Measurements from ENCODE around the gene SFMBT2.

Gene SFMBT2

DNA sequence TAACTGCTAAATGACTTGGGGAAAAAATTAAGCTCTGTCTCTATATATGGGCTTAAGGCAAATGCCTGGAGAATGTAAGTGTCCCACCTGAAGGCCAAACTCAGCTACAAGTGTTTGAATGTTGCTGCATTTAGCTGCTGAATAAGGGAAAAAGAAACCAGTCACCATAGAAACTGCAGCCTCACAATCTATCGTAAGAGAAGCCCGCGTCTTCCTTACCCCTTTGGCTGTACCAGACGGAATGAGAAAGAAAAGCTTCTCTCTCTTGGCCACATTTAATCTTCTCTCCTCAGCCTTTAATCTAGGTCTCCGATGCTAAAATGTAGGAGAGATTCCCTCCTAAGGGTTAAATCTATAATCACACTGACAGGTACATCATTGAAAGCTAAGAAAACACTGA is 147.2 kb downstream of the SFMBT2 start:
- no peak overlapping the region for H3K27ac ChIP-seq (ENCODE audit: low read depth, low read length)
- H3K4me3 ChIP-seq (ENCODE audit: low read depth, low read length): no peak overlapping the region
- H3K36me3 ChIP-seq (ENCODE audit: control insufficient read depth, insufficient read depth, low read length): no peaks in the 10 kb centered on the region
- H3K9ac ChIP-seq (ENCODE audit: low read depth, low read length): no peak overlapping the region
- H3K4me1 ChIP-seq (ENCODE audit: control insufficient read depth, insufficient read depth, low read length): no peaks in the 10 kb centered on the region
- no peaks in the 10 kb centered on the region for H3K27me3 ChIP-seq (ENCODE audit: control insufficient read depth, insufficient read depth, low read length)
- no peaks in the 10 kb centered on the region for H3K9me3 ChIP-seq (ENCODE audit: control insufficient read depth, insufficient read depth, low read length)

DNA sequence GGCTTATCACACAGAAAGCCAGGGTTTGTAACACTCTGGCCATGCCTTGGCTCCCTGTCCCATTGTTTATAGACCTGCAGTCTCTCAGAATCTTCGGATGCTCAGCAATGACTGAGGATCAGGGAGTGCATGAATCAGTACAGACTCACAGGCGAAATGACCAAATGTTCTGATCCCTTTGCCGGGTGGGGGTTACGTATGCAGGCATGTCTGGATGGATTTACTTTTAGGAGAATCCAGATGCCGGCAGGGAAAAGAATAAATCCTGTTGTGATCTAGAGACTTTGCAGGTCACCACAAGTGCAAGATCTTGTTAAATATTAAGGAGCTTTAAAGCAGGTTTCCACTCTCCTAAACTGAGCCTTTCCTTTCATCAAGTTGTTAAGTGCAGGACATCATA is 149.5 kb downstream of the SFMBT2 start:
- Histone ChIP-seq H3K4me3 (ENCODE audit: low read depth, low read length) (no peak overlapping the region), H3K9me3 (ENCODE audit: control insufficient read depth, insufficient read depth, low read length) (no peaks in the 10 kb centered on the region), H3K4me1 (ENCODE audit: control insufficient read depth, insufficient read depth, low read length) (no peaks in the 10 kb centered on the region), H3K9ac (ENCODE audit: low read depth, low read length) (no peak overlapping the region), H3K27me3 (ENCODE audit: control insufficient read depth, insufficient read depth, low read length) (no peaks in the 10 kb centered on the region), H3K27ac (ENCODE audit: low read depth, low read length) (no peak overlapping the region), H3K36me3 (ENCODE audit: control insufficient read depth, insufficient read depth, low read length) (no peaks in the 10 kb centered on the region)

DNA sequence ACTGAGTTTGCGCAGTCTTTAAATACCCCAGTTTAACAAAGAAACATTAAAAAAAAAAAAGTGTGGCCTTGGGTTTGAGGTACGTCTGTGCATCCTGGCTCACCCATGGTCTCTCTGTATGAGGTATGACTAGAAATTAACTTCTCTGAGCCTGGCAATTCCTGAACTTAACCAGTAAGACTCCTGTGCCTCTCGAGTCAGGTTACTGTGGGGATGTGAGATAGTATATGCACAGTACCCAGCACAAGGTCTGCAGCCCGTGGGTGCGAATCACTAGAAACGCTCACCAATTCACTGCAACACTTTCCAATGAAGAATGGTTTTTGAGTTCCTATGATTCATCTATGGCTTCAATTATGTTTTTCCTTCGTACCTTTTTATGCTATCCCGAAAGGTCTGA is 149.9 kb downstream of the SFMBT2 start:
- no peaks in the 10 kb centered on the region for H3K4me1 ChIP-seq (ENCODE audit: control insufficient read depth, insufficient read depth, low read length)
- H3K27me3 ChIP-seq (ENCODE audit: control insufficient read depth, insufficient read depth, low read length): no peaks in the 10 kb centered on the region
- H3K36me3 ChIP-seq (ENCODE audit: control insufficient read depth, insufficient read depth, low read length): no peaks in the 10 kb centered on the region
- H3K9me3 ChIP-seq (ENCODE audit: control insufficient read depth, insufficient read depth, low read length): no peaks in the 10 kb centered on the region
- no peak overlapping the region for H3K9ac ChIP-seq (ENCODE audit: low read depth, low read length)
- no peak overlapping the region for H3K4me3 ChIP-seq (ENCODE audit: low read depth, low read length)
- no peak overlapping the region for H3K27ac ChIP-seq (ENCODE audit: low read depth, low read length)

- H3K4me3 ChIP-seq (ENCODE audit: low read depth, low read length): no peak overlapping the region
- H3K36me3 ChIP-seq (ENCODE audit: control insufficient read depth, insufficient read depth, low read length): no peaks in the 10 kb centered on the region
- no peaks in the 10 kb centered on the region for H3K27me3 ChIP-seq (ENCODE audit: control insufficient read depth, insufficient read depth, low read length)
- H3K4me1 ChIP-seq (ENCODE audit: control insufficient read depth, insufficient read depth, low read length): no peaks in the 10 kb centered on the region
- no peak overlapping the region for H3K27ac ChIP-seq (ENCODE audit: low read depth, low read length)
- no peak overlapping the region for H3K9ac ChIP-seq (ENCODE audit: low read depth, low read length)
- H3K9me3 ChIP-seq (ENCODE audit: control insufficient read depth, insufficient read depth, low read length): no peaks in the 10 kb centered on the region
Observed at GRCh38 chr10:7260412-7260900, 150.4 kb downstream of the SFMBT2 start.

DNA sequence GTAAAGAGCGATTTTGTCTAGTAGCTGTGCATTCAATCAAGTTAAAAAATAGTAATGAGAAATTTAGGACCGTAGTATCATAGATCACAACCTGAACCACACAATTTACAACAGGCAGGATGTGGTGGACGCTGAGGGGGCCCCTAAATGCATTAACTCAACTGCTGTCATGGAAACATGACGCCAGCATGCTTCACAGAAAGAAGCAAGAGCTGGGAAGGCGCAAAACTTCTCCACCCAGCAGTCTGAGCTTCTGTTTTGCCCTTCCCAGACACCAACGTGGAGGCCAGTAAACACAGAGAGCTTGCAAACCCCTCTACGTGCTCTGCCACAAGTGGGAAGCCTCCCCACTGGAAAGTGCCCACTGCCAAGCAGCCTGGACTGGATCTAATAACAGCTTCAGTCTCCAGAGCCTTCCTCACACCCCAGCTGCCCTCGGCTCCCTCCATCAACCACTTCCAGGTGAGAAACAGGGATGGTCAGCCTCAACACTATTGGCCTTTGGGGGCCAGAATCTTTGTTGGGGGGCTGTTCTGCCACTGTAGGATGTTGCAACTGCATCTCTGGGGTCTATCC is 151.8 kb downstream of the SFMBT2 start:
- Histone ChIP-seq H3K9ac (ENCODE audit: low read depth, low read length) (no peak overlapping the region), H3K9me3 (ENCODE audit: control insufficient read depth, insufficient read depth, low read length) (no peaks in the 10 kb centered on the region), H3K4me1 (ENCODE audit: control insufficient read depth, insufficient read depth, low read length) (no peaks in the 10 kb centered on the region), H3K36me3 (ENCODE audit: control insufficient read depth, insufficient read depth, low read length) (no peaks in the 10 kb centered on the region), H3K27ac (ENCODE audit: low read depth, low read length) (no peak overlapping the region), H3K4me3 (ENCODE audit: low read depth, low read length) (no peak overlapping the region), H3K27me3 (ENCODE audit: control insufficient read depth, insufficient read depth, low read length) (no peaks in the 10 kb centered on the region)

GRCh38 chr10:7255517-7255916 is 155.3 kb downstream of the SFMBT2 start:
- no peak overlapping the region for H3K27ac ChIP-seq (ENCODE audit: low read depth, low read length)
- no peak overlapping the region for H3K4me3 ChIP-seq (ENCODE audit: low read depth, low read length)
- H3K9ac ChIP-seq (ENCODE audit: low read depth, low read length): no peak overlapping the region
- H3K9me3 ChIP-seq (ENCODE audit: control insufficient read depth, insufficient read depth, low read length): no peaks in the 10 kb centered on the region
- H3K4me1 ChIP-seq (ENCODE audit: control insufficient read depth, insufficient read depth, low read length): no peaks in the 10 kb centered on the region
- no peaks in the 10 kb centered on the region for H3K27me3 ChIP-seq (ENCODE audit: control insufficient read depth, insufficient read depth, low read length)
- no peaks in the 10 kb centered on the region for H3K36me3 ChIP-seq (ENCODE audit: control insufficient read depth, insufficient read depth, low read length)

DNA sequence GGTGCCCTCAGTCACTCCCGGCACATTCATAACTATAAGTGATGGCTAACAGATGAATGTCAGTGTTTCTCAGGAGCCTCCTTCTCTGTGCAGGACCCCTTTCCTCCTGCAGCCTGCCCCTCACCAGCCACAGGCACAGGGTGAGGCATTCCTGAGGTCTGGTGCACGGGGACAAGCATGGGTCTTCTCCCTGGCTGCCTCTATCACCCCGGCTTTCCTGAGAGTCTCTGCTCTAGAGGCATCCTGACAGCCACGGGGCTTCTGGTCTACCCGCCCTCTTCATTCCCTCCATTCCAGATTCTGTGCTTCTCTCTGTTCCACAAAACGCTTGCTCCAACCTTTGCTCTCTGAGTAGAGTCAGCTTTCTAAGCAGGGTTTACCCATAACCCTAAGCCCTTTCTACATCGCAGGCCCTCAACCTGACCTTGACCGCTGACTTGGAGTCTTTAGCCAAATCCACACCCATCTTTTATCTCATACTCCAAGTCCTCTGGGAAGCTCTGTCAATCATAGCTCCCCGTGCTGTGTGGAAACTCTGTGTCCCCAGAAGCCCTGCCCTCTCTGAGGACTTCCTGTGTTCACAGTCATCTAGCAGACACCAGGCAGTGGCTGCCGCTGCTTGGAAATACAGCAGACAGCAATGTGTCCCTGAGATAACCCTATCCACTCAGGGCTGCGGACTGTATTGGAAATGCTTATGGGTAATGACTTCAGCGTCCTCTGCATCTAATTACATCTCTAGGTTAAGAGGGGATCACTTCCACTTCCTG is 159.0 kb downstream of the SFMBT2 start:
- no peaks in the 10 kb centered on the region for H3K36me3 ChIP-seq (ENCODE audit: control insufficient read depth, insufficient read depth, low read length)
- no peaks in the 10 kb centered on the region for H3K27me3 ChIP-seq (ENCODE audit: control insufficient read depth, insufficient read depth, low read length)
- H3K27ac ChIP-seq (ENCODE audit: low read depth, low read length): no peak overlapping the region
- no peaks in the 10 kb centered on the region for H3K4me1 ChIP-seq (ENCODE audit: control insufficient read depth, insufficient read depth, low read length)
- no peak overlapping the region for H3K9ac ChIP-seq (ENCODE audit: low read depth, low read length)
- H3K4me3 ChIP-seq (ENCODE audit: low read depth, low read length): no peak overlapping the region
- no peaks in the 10 kb centered on the region for H3K9me3 ChIP-seq (ENCODE audit: control insufficient read depth, insufficient read depth, low read length)

- no peaks in the 10 kb centered on the region for H3K27me3 ChIP-seq (ENCODE audit: control insufficient read depth, insufficient read depth, low read length)
- no peak overlapping the region for H3K27ac ChIP-seq (ENCODE audit: low read depth, low read length)
- H3K4me3 ChIP-seq (ENCODE audit: low read depth, low read length): no peak overlapping the region
- H3K9ac ChIP-seq (ENCODE audit: low read depth, low read length): no peak overlapping the region
- no peaks in the 10 kb centered on the region for H3K9me3 ChIP-seq (ENCODE audit: control insufficient read depth, insufficient read depth, low read length)
- no peaks in the 10 kb centered on the region for H3K4me1 ChIP-seq (ENCODE audit: control insufficient read depth, insufficient read depth, low read length)
- no peaks in the 10 kb centered on the region for H3K36me3 ChIP-seq (ENCODE audit: control insufficient read depth, insufficient read depth, low read length)
Observed at GRCh38 chr10:7250236-7250635, 160.6 kb downstream of the SFMBT2 start.

DNA sequence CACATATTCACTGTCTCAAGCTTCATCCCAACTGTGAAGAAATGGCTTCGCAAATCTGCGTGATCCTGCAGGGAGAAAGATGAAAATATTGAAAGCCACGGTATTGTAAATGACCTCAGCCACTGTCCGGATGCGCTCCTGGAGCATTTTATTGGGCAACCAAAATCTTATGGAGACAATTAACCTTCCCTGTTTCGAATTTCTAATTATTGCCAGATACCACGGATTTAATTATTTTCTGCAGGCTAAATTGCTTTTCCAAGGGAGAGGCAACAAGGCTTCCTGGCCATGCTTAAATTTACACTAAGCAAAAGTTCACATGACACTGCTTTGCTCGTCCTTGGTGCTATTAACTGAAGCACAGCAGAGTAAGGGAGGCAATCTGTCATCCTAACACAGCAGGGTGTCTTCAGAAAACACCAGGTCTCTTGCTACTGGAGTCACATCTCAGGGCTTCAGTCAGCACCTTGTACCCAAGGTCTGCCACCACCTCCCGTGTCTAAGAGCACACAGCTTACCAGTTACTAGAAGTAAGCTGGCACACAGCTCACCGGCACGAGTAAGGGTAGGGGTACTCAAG is 162.2 kb downstream of the SFMBT2 start:
- Histone ChIP-seq H3K4me3 (ENCODE audit: low read depth, low read length) (no peak overlapping the region), H3K9ac (ENCODE audit: low read depth, low read length) (no peak overlapping the region), H3K9me3 (ENCODE audit: control insufficient read depth, insufficient read depth, low read length) (no peaks in the 10 kb centered on the region), H3K4me1 (ENCODE audit: control insufficient read depth, insufficient read depth, low read length) (no peaks in the 10 kb centered on the region), H3K36me3 (ENCODE audit: control insufficient read depth, insufficient read depth, low read length) (no peaks in the 10 kb centered on the region), H3K27ac (ENCODE audit: low read depth, low read length) (no peak overlapping the region), H3K27me3 (ENCODE audit: control insufficient read depth, insufficient read depth, low read length) (no peaks in the 10 kb centered on the region)

- H3K36me3 ChIP-seq (ENCODE audit: control insufficient read depth, insufficient read depth, low read length): no peaks in the 10 kb centered on the region
- H3K27me3 ChIP-seq (ENCODE audit: control insufficient read depth, insufficient read depth, low read length): no peaks in the 10 kb centered on the region
- H3K4me1 ChIP-seq (ENCODE audit: control insufficient read depth, insufficient read depth, low read length): no peaks in the 10 kb centered on the region
- no peaks in the 10 kb centered on the region for H3K9me3 ChIP-seq (ENCODE audit: control insufficient read depth, insufficient read depth, low read length)
- H3K27ac ChIP-seq (ENCODE audit: low read depth, low read length): no peak overlapping the region
- no peak overlapping the region for H3K9ac ChIP-seq (ENCODE audit: low read depth, low read length)
- H3K4me3 ChIP-seq (ENCODE audit: low read depth, low read length): no peak overlapping the region
Observed at GRCh38 chr10:7248148-7248547, 162.7 kb downstream of the SFMBT2 start.

GRCh38 chr10:7245505-7245904 is 165.3 kb downstream of the SFMBT2 start:
- no peaks in the 10 kb centered on the region for H3K27me3 ChIP-seq (ENCODE audit: control insufficient read depth, insufficient read depth, low read length)

More at GRCh38 chr10:7245505-7245904, 165.3 kb downstream of the SFMBT2 start:
- Histone ChIP-seq H3K27ac (ENCODE audit: low read depth, low read length) (no peak overlapping the region), H3K36me3 (ENCODE audit: control insufficient read depth, insufficient read depth, low read length) (no peaks in the 10 kb centered on the region; the same call in 1 of the 2 replicates), H3K9ac (ENCODE audit: low read depth, low read length) (no peak overlapping the region), H3K4me3 (ENCODE audit: low read depth, low read length) (no peak overlapping the region), H3K4me1 (ENCODE audit: control insufficient read depth, insufficient read depth, low read length) (no peaks in the 10 kb centered on the region), H3K9me3 (ENCODE audit: control insufficient read depth, insufficient read depth, low read length) (no peaks in the 10 kb centered on the region)
